NCI-H526 (cell line): ENCODE data around the gene MAN2A1.

ENCODE experiments used
- DNase-seq, 2 experiments: peaks; one replicate each; lab custom pipeline; 2025; lab: John Stamatoyannopoulos, UW

MAN2A1 gene

GRCh38 chr5:109908366-109908765 lies 218.6 kb downstream of the MAN2A1 start:
- no peak for DNase-seq

DNA sequence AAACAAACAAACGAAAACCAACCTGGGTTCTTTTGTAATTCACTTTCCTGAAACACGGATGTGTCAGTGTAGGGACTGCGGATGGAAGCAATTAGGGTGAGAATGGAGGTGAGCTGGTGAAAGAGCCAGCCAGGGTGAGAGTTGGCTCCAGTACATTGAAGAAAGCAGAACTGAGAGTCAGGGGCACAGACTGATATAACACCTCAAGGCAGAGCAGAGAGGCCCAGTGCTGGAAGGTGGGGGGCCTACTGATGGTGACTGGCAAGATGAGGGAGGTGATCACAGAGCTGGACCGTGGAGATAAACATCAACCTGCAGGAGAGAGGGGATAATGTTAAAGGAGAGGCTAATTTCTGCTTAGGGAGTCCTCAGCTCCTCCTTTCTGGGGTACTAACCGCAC lies 221.1 kb downstream of the MAN2A1 start:
- no peak for DNase-seq

- no peak for DNase-seq
These were observed 222.0 kb downstream of the MAN2A1 start for GRCh38 chr5:109911731-109912130.

- DNase-seq: no peak
These were observed 225.2 kb downstream of the MAN2A1 start for GRCh38 chr5:109914906-109915305.

- DNase-seq: no peak
These were observed 226.9 kb downstream of the MAN2A1 start for GRCh38 chr5:109916481-109917153.
